GM23338 (cell line): ENCODE measurements around the gene MMAB. TPM values are rescaled to one million over a fixed set of nuclear protein-coding genes. Genes with fewer than 3 reads are reported as not detected.

Experiments used
- ATAC-seq: fragments of 200-7000 bp; cut with Tn5 transposase; 3 replicates; pipeline ENCODE4 v1.9.1; 2020
- DNase-seq: peaks from one replicate; pipeline ENCODE4 v3.0.0-alpha.2; 2015; ENCODE audit warnings: low spot score
- H2AFZ ChIP-seq: fragments of 200-600 bp; sonication (generic); 2 replicates; pipeline ENCODE4 v1.8.0; 2016; ENCODE audit warnings: antibody characterized with exemption, mild to moderate bottlenecking, moderate library complexity
- H3F3A ChIP-seq: fragments of 200-600 bp; sonication (generic); replicated peaks from 2 replicates; pipeline ENCODE4 v1.8.0; 2017; ENCODE audit warnings: antibody characterized with exemption, mixed run types, low read depth
- H3K27ac ChIP-seq: fragments of 200-600 bp; sonication (generic); 2 replicates; pipeline ENCODE4 v1.6.1; 2016; ENCODE audit warnings: low read depth
- H3K27me3 ChIP-seq: fragments of 200-600 bp; sonication (generic); 2 replicates; pipeline ENCODE4 v1.8.0; 2016; ENCODE audit warnings: mild to moderate bottlenecking, mixed run types, moderate library complexity; ENCODE audit not compliant: insufficient read depth
- H3K36me3 ChIP-seq: fragments of 200-600 bp; sonication (generic); 2 replicates; pipeline ENCODE4 v1.8.0; 2016; ENCODE audit warnings: mild to moderate bottlenecking; ENCODE audit not compliant: insufficient read depth
- H3K4me1 ChIP-seq: fragments of 200-600 bp; sonication (generic); 2 replicates; pipeline ENCODE4 v1.8.0; 2016; ENCODE audit warnings: mild to moderate bottlenecking, moderate library complexity; ENCODE audit not compliant: insufficient read depth
- H3K4me2 ChIP-seq: fragments of 200-600 bp; sonication (generic); 2 replicates; pipeline ENCODE4 v1.7.1; 2017; ENCODE audit warnings: mixed run types
- H3K4me3 ChIP-seq: fragments of 200-600 bp; sonication (generic); 2 replicates; pipeline ENCODE4 v1.6.1; 2016; ENCODE audit warnings: mixed run types
- H3K79me2 ChIP-seq: fragments of 200-600 bp; sonication (generic); replicated peaks from 2 replicates; pipeline ENCODE4 v1.8.0; 2017; ENCODE audit warnings: mild to moderate bottlenecking; ENCODE audit not compliant: insufficient read depth
- H3K9me2 ChIP-seq: fragments of 200-600 bp; sonication (generic); 2 replicates; pipeline ENCODE4 v1.8.0; 2017; ENCODE audit not compliant: insufficient read depth
- H4K20me1 ChIP-seq: fragments of 200-600 bp; sonication (generic); replicated peaks from 2 replicates; pipeline ENCODE4 v1.8.0; 2017; ENCODE audit warnings: mild to moderate bottlenecking; ENCODE audit not compliant: insufficient read depth
- H3K27ac Mint-ChIP-seq: 2 replicates; pipeline ENCODE4 v1.8.0; 2020; ENCODE audit warnings: inconsistent platforms, mild to moderate bottlenecking, moderate library complexity, mixed read lengths
- H3K27me3 Mint-ChIP-seq: 3 replicates; pipeline ENCODE4 v1.8.0; 2022; ENCODE audit warnings: low read depth, mild to moderate bottlenecking, moderate library complexity, mixed read lengths, inconsistent platforms; ENCODE audit not compliant: insufficient read depth, poor library complexity
- H3K36me3 Mint-ChIP-seq: 3 replicates; pipeline ENCODE4 v1.8.0; 2021; ENCODE audit warnings: low read depth, mild to moderate bottlenecking, inconsistent platforms, moderate library complexity, mixed read lengths
- H3K4me1 Mint-ChIP-seq: 3 replicates; pipeline ENCODE4 v1.8.0; 2020; ENCODE audit warnings: mild to moderate bottlenecking, inconsistent platforms, mixed read lengths
- H3K4me3 Mint-ChIP-seq: 3 replicates; pipeline ENCODE4 v1.8.0; 2021; ENCODE audit warnings: moderate library complexity, mild to moderate bottlenecking, inconsistent platforms, mixed read lengths
- H3K9me3 Mint-ChIP-seq: 3 replicates; pipeline ENCODE4 v1.8.0; 2020; ENCODE audit warnings: moderate library complexity, mild to moderate bottlenecking, inconsistent platforms, mixed read lengths
- CREB1 ChIP-seq: fragments of 250-450 bp; sonication (Bioruptor Pico); IDR thresholded peaks from 2 replicates; pipeline ENCODE4 v1.5.0; 2020; ENCODE audit warnings: low read depth, mild to moderate bottlenecking, moderate library complexity
- CTCF ChIP-seq, 2 experiments: fragments of 200-600 bp in 1 of 2; sonication (generic) in 1 of 2; conservative IDR thresholded peaks; 2 replicates each; pipeline versions ENCODE4 v1.5.1 to v1.6.1; 2016 to 2017; ENCODE audit warnings: antibody characterized with exemption in 2 of 2, low read depth in 2 of 2, mild to moderate bottlenecking in 2 of 2, moderate library complexity in 1 of 2
- ETS1 ChIP-seq: IDR thresholded peaks from 2 replicates; pipeline ENCODE4 v1.6.1; 2016; ENCODE audit warnings: antibody characterized with exemption
- EZH2 ChIP-seq: fragments of 200-600 bp; sonication (generic); IDR thresholded peaks from one replicate; pipeline ENCODE4 v1.8.0; 2017; ENCODE audit warnings: antibody characterized with exemption, mild to moderate bottlenecking, low read depth; ENCODE audit not compliant: unreplicated experiment
- EZH2phosphoT487 ChIP-seq: fragments of 200-600 bp; sonication (generic); IDR thresholded peaks from one replicate; pipeline ENCODE4 v1.8.1; 2018; ENCODE audit warnings: antibody characterized with exemption; ENCODE audit not compliant: unreplicated experiment
- JUNB ChIP-seq: IDR thresholded peaks from one replicate; pipeline ENCODE4 v1.6.1; 2016; ENCODE audit warnings: antibody characterized with exemption; ENCODE audit not compliant: unreplicated experiment
- NANOG ChIP-seq: IDR thresholded peaks from 2 replicates; pipeline ENCODE4 v1.6.1; 2016; ENCODE audit warnings: antibody characterized with exemption, borderline replicate concordance
- POLR2AphosphoS5 ChIP-seq: IDR thresholded peaks from 2 replicates; pipeline ENCODE4 v1.6.1; 2016; ENCODE audit warnings: antibody characterized with exemption, low read depth
- REST ChIP-seq: IDR thresholded peaks from one replicate; pipeline ENCODE4 v1.6.1; 2018; ENCODE audit warnings: antibody characterized with exemption; ENCODE audit not compliant: unreplicated experiment
- ZNF114 ChIP-seq: fragments of 250-450 bp; sonication (Bioruptor Pico); IDR thresholded peaks from 2 replicates; pipeline ENCODE4 v1.5.0; 2020; ENCODE audit warnings: mild to moderate bottlenecking, moderate library complexity
- ZNF331 ChIP-seq: fragments of 250-450 bp; sonication (Bioruptor Pico); IDR thresholded peaks from 2 replicates; pipeline ENCODE4 v1.5.0; 2020; ENCODE audit warnings: low read depth, mild to moderate bottlenecking, moderate library complexity
- polyA plus RNA-seq: library from polyadenylated mRNA; unstranded; fragments of >200 nt; fragmentation: Nextera tagmentation; extraction: Ambion mirVana; gene quantifications from 2 replicates; pipeline ENCODE4 v1.2.1, GENCODE V29; 2016
- total RNA-seq: library from RNA; depleted of rRNA; stranded (reverse); fragments of >200 nt; shearing (Covaris generic); gene quantifications from 2 replicates; pipeline ENCODE4 v1.2.3, GENCODE V29; 2014

The MMAB gene
- total and polyA plus RNA-seq, 2 experiments from 2014 or later = 24.7 to 38.5 TPM

- no peaks in the 10 kb centered on the region for H3K27me3 ChIP-seq
- no peaks in the 10 kb centered on the region for H3K4me1 Mint-ChIP-seq
- H3K36me3 Mint-ChIP-seq = peaks cover 15% of the 10 kb centered on the region
- peaks cover 11% of the 10 kb centered on the region for H3K27me3 Mint-ChIP-seq
- DNase-seq = no peak
- H3K79me2 ChIP-seq = no peaks in the 10 kb centered on the region
- H3K9me3 Mint-ChIP-seq = no peaks in the 10 kb centered on the region
- no peaks in the 10 kb centered on the region; the same call in 1 of the 2 replicates for H4K20me1 ChIP-seq
- ATAC-seq = no peak
- no peaks in the 10 kb centered on the region for H3K4me1 ChIP-seq
- no peak overlapping the region for H3K4me3 Mint-ChIP-seq
- H3K27ac Mint-ChIP-seq = no peak overlapping the region; the same call in 1 of the 2 replicates
- H3K27ac ChIP-seq = no peak overlapping the region
- no peaks in the 10 kb centered on the region; the same call in 1 of the 2 replicates for H3K36me3 ChIP-seq
- H2AFZ ChIP-seq = no peak overlapping the region
- no peak overlapping the region for H3K4me2 ChIP-seq
- H3K9me2 ChIP-seq = no peaks in the 10 kb centered on the region
- TF ChIP-seq NANOG = no peak
- TF ChIP-seq ZNF331 = no peak
- H3F3A ChIP-seq = no peaks in the 10 kb centered on the region
- H3K4me3 ChIP-seq = no peak overlapping the region
Observed at GRCh38 chr12:109589691-109590245, 16.5 kb upstream of the MMAB start.

GRCh38 chr12:109589240-109589590 is 15.9 kb upstream of the MMAB start:
- Histone ChIP-seq H2AFZ (no peak overlapping the region), H3K4me2 (no peak overlapping the region), H3F3A (no peaks in the 10 kb centered on the region), H3K79me2 (no peaks in the 10 kb centered on the region), H4K20me1 (no peaks in the 10 kb centered on the region; the same call in 1 of the 2 replicates), H3K4me1 (no peaks in the 10 kb centered on the region), H3K4me3 (no peak overlapping the region), H3K36me3 (peaks cover under 1% of the 10 kb centered on the region; the same call in 1 of the 2 replicates), H3K9me2 (no peaks in the 10 kb centered on the region), H3K27me3 (no peaks in the 10 kb centered on the region), H3K27ac (no peak overlapping the region)
- peaks cover 11% of the 10 kb centered on the region for H3K27me3 Mint-ChIP-seq
- DNase-seq (no peak), ATAC-seq (no peak)
- H3K4me1 Mint-ChIP-seq = no peaks in the 10 kb centered on the region
- no peak overlapping the region for H3K4me3 Mint-ChIP-seq
- peaks cover 15% of the 10 kb centered on the region for H3K36me3 Mint-ChIP-seq
- no peaks in the 10 kb centered on the region for H3K9me3 Mint-ChIP-seq
- H3K27ac Mint-ChIP-seq = no peak overlapping the region
- TF ChIP-seq CTCF (conservative IDR thresholded peaks at IDR 0.05; ENCODE audit: low read depth in 2 of 2) (no peak), EZH2 (no peak), ETS1 (no peak), POLR2AphosphoS5 (no peak), JUNB (no peak), ZNF331 (no peak), ZNF114 (CRISPR knock-in tag) (no peak), REST (no peak), EZH2phosphoT487 (no peak), NANOG (no peak), CREB1 (CRISPR knock-in tag) (no peak)
